ENCODE data around the gene ADGRL3.
"Not testable (repeated sequence)": the region's sequence is repeated elsewhere in the genome, so short reads cannot be mapped to it uniquely, and the experiment has no call there.

ADGRL3 gene

GRCh38 chr4:61628282-61628681 is 428.2 kb downstream of the ADGRL3 start:
- no peak for DNase-seq

GRCh38 chr4:61628727-61629126 is 428.6 kb downstream of the ADGRL3 start:
- DNase-seq = no peak

- no peak for DNase-seq
Observed at GRCh38 chr4:61630548-61630947, 430.4 kb downstream of the ADGRL3 start.

- no peak for DNase-seq
Observed at GRCh38 chr4:61638591-61638990, 438.5 kb downstream of the ADGRL3 start.

GRCh38 chr4:61646746-61647350 is 446.7 kb downstream of the ADGRL3 start:
- not testable (repeated sequence) for DNase-seq

- DNase-seq = no peak
Observed at GRCh38 chr4:61648264-61648663, 448.1 kb downstream of the ADGRL3 start.

GRCh38 chr4:61657016-61657415 is 456.9 kb downstream of the ADGRL3 start:
- DNase-seq = no peak

- no peak for DNase-seq
Observed at GRCh38 chr4:61661960-61662359, 461.8 kb downstream of the ADGRL3 start.

- DNase-seq = no peak
Observed at GRCh38 chr4:61662362-61662761, 462.2 kb downstream of the ADGRL3 start.

- no peak for DNase-seq
Observed at GRCh38 chr4:61663310-61663709, 463.2 kb downstream of the ADGRL3 start.

GRCh38 chr4:61665649-61666048 is 465.5 kb downstream of the ADGRL3 start:
- no peak for DNase-seq

GRCh38 chr4:61666244-61666643 is 466.1 kb downstream of the ADGRL3 start:
- DNase-seq = no peak

- no peak for DNase-seq
Observed at GRCh38 chr4:61671599-61671998, 471.5 kb downstream of the ADGRL3 start.

GRCh38 chr4:61675464-61675863 is 475.3 kb downstream of the ADGRL3 start:
- DNase-seq = no peak

GRCh38 chr4:61678297-61678696 is 478.2 kb downstream of the ADGRL3 start:
- DNase-seq = no peak

GRCh38 chr4:61693520-61693919 is 493.4 kb downstream of the ADGRL3 start:
- DNase-seq = no peak

- DNase-seq = no peak
Observed at GRCh38 chr4:61714387-61714911, 514.3 kb downstream of the ADGRL3 start.

- no peak for DNase-seq
Observed at GRCh38 chr4:61716426-61716825, 516.3 kb downstream of the ADGRL3 start.

GRCh38 chr4:61723492-61723891 is 523.4 kb downstream of the ADGRL3 start:
- DNase-seq = no peak

GRCh38 chr4:61727286-61727685 is 527.2 kb downstream of the ADGRL3 start:
- no peak for DNase-seq

GRCh38 chr4:61734409-61734808 is 534.3 kb downstream of the ADGRL3 start:
- DNase-seq = no peak

- no peak for DNase-seq
Observed at GRCh38 chr4:61739887-61740286, 539.8 kb downstream of the ADGRL3 start.

GRCh38 chr4:61740886-61741285 is 540.8 kb downstream of the ADGRL3 start:
- no peak for DNase-seq
